ENCODE measurements around the gene SERPINA4.

- TF ChIP-seq, protein P1, sequence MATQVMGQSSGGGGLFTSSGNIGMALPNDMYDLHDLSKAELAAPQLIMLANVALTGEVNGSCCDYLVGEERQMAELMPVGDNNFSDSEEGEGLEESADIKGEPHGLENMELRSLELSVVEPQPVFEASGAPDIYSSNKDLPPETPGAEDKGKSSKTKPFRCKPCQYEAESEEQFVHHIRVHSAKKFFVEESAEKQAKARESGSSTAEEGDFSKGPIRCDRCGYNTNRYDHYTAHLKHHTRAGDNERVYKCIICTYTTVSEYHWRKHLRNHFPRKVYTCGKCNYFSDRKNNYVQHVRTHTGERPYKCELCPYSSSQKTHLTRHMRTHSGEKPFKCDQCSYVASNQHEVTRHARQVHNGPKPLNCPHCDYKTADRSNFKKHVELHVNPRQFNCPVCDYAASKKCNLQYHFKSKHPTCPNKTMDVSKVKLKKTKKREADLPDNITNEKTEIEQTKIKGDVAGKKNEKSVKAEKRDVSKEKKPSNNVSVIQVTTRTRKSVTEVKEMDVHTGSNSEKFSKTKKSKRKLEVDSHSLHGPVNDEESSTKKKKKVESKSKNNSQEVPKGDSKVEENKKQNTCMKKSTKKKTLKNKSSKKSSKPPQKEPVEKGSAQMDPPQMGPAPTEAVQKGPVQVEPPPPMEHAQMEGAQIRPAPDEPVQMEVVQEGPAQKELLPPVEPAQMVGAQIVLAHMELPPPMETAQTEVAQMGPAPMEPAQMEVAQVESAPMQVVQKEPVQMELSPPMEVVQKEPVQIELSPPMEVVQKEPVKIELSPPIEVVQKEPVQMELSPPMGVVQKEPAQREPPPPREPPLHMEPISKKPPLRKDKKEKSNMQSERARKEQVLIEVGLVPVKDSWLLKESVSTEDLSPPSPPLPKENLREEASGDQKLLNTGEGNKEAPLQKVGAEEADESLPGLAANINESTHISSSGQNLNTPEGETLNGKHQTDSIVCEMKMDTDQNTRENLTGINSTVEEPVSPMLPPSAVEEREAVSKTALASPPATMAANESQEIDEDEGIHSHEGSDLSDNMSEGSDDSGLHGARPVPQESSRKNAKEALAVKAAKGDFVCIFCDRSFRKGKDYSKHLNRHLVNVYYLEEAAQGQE (IDR thresholded peaks at IDR 0.05; ENCODE audit: low read depth) = no peak
- no peak for TF ChIP-seq EZH2 (IDR thresholded peaks at IDR 0.05)
- no peak for TF ChIP-seq POLR2A (IDR thresholded peaks at IDR 0.05; ENCODE audit: borderline replicate concordance, extremely low read depth, insufficient read depth, insufficient read length)
- TF ChIP-seq, protein P2, sequence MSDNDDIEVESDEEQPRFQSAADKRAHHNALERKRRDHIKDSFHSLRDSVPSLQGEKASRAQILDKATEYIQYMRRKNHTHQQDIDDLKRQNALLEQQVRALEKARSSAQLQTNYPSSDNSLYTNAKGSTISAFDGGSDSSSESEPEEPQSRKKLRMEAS (IDR thresholded peaks at IDR 0.05) = no peak
- TF ChIP-seq, protein P3, sequence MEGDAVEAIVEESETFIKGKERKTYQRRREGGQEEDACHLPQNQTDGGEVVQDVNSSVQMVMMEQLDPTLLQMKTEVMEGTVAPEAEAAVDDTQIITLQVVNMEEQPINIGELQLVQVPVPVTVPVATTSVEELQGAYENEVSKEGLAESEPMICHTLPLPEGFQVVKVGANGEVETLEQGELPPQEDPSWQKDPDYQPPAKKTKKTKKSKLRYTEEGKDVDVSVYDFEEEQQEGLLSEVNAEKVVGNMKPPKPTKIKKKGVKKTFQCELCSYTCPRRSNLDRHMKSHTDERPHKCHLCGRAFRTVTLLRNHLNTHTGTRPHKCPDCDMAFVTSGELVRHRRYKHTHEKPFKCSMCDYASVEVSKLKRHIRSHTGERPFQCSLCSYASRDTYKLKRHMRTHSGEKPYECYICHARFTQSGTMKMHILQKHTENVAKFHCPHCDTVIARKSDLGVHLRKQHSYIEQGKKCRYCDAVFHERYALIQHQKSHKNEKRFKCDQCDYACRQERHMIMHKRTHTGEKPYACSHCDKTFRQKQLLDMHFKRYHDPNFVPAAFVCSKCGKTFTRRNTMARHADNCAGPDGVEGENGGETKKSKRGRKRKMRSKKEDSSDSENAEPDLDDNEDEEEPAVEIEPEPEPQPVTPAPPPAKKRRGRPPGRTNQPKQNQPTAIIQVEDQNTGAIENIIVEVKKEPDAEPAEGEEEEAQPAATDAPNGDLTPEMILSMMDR (IDR thresholded peaks at IDR 0.05 in 2 of 3, conservative IDR thresholded peaks at IDR 0.05 in 1 of 3; ENCODE audit: borderline replicate concordance in 1 of 3, insufficient read depth in 1 of 3, low read depth in 2 of 3, low read length in 2 of 3) = no peak
- TF ChIP-seq RAD21 (IDR thresholded peaks at IDR 0.05; ENCODE audit: low read depth) = no peak
- no peak for TF ChIP-seq FOSL1 (IDR thresholded peaks at IDR 0.05; ENCODE audit: low read depth)
- TF ChIP-seq CEBPB (IDR thresholded peaks at IDR 0.05; ENCODE audit: low read depth) = no peak
- no peak for TF ChIP-seq POLR2AphosphoS5 (IDR thresholded peaks at IDR 0.05; ENCODE audit: low read depth, low read length)
- no peak for TF ChIP-seq ATF3 (IDR thresholded peaks at IDR 0.05)
- TF ChIP-seq ELF1 (IDR thresholded peaks at IDR 0.05; ENCODE audit: borderline replicate concordance, low read depth) = no peak
- TF ChIP-seq, protein P4, sequence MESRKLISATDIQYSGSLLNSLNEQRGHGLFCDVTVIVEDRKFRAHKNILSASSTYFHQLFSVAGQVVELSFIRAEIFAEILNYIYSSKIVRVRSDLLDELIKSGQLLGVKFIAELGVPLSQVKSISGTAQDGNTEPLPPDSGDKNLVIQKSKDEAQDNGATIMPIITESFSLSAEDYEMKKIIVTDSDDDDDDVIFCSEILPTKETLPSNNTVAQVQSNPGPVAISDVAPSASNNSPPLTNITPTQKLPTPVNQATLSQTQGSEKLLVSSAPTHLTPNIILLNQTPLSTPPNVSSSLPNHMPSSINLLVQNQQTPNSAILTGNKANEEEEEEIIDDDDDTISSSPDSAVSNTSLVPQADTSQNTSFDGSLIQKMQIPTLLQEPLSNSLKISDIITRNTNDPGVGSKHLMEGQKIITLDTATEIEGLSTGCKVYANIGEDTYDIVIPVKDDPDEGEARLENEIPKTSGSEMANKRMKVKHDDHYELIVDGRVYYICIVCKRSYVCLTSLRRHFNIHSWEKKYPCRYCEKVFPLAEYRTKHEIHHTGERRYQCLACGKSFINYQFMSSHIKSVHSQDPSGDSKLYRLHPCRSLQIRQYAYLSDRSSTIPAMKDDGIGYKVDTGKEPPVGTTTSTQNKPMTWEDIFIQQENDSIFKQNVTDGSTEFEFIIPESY (IDR thresholded peaks at IDR 0.05; ENCODE audit: extremely low read depth, insufficient replicate concordance, low read length) = no peak
- TF ChIP-seq EGR1 (IDR thresholded peaks at IDR 0.05; ENCODE audit: low read depth) = no peak
Observed at GRCh38 chr14:94544726-94545125, 16.5 kb upstream of the SERPINA4 start.

Data from HCT116 (cell line).